Mammary epithelial cell (primary cell): ENCODE data around the gene KDF1.

Experiments used
- EZH2 ChIP-seq: IDR thresholded peaks from 2 replicates; pipeline ENCODE4 v1.6.1; 2012; ENCODE audit warnings: low read length, inconsistent platforms, borderline replicate concordance
- TF ChIP-seq, protein P1 (sequence below), 2 donors: IDR thresholded peaks in 1 of 2; conservative IDR thresholded peaks in 1 of 2; 2 replicates each; pipeline ENCODE4 v1.5.1; 2011 to 2012; ENCODE audit warnings: inconsistent platforms in 2 of 2, low read length in 2 of 2, mild to moderate bottlenecking in 2 of 2, control low read depth in 1 of 2, low read depth in 1 of 2; ENCODE audit not compliant: insufficient read depth in 1 of 2; ENCODE audit errors: extremely low read depth in 1 of 2

DNA sequence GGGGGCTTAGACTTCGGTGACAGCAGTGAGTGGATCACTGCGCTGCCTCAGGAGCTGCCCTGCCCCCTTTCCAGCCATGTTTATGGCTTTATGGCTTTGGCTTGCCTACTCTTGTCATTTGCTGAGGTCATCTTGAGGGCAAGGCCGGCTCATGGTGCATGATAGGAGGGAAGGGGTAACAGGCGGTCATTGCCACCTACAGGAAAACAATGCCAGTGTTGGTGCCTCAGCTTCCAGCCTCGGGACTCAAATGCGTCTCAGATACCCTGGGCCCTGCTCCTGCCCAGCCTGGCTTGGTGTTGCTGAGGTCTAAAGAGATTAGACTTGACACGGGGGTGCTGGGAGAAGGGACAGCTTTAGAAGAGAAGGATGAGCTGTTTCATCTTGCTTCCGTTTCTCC, 14.5 kb downstream of the KDF1 start:
- TF ChIP-seq, protein P1, sequence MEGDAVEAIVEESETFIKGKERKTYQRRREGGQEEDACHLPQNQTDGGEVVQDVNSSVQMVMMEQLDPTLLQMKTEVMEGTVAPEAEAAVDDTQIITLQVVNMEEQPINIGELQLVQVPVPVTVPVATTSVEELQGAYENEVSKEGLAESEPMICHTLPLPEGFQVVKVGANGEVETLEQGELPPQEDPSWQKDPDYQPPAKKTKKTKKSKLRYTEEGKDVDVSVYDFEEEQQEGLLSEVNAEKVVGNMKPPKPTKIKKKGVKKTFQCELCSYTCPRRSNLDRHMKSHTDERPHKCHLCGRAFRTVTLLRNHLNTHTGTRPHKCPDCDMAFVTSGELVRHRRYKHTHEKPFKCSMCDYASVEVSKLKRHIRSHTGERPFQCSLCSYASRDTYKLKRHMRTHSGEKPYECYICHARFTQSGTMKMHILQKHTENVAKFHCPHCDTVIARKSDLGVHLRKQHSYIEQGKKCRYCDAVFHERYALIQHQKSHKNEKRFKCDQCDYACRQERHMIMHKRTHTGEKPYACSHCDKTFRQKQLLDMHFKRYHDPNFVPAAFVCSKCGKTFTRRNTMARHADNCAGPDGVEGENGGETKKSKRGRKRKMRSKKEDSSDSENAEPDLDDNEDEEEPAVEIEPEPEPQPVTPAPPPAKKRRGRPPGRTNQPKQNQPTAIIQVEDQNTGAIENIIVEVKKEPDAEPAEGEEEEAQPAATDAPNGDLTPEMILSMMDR (conservative IDR thresholded peaks at IDR 0.05 in 1 of 2, IDR thresholded peaks at IDR 0.05 in 1 of 2; ENCODE audit: extremely low read depth in 1 of 2, insufficient read depth in 1 of 2, low read depth in 1 of 2, low read length in 2 of 2) = no peak
- TF ChIP-seq EZH2 = no peak
